A673 (cell line): Measurements from ENCODE around the gene NIT2. TPM values are rescaled to one million over a fixed set of nuclear protein-coding genes. Genes with fewer than 3 reads are reported as not detected.
"Not testable (repeated sequence)": the region's sequence is repeated elsewhere in the genome, so short reads cannot be mapped to it uniquely, and the experiment has no call there.

Experiments used
- BruUV-seq: library from RNA; stranded (reverse); fragments of 400-500 nt; replicated peaks from 2 replicates; lab custom pipeline; 2021; lab: Mats Ljungman, UMichigan
- CTCF ChIA-PET: fragments of 300-600 bp; sonication (Branson Sonifier 250); formaldehyde crosslinking; loops from one replicate; lab custom pipeline; 2022; ENCODE audit warnings: antibody characterized with exemption; lab: Charles Lee
- POLR2A ChIA-PET: fragments of 300-600 bp; sonication (Branson Sonifier 250); formaldehyde crosslinking; loops from one replicate; lab custom pipeline; 2022; ENCODE audit warnings: antibody characterized with exemption; ENCODE audit not compliant: low non-redundant PET; lab: Charles Lee
- DNase-seq: peaks from one replicate; pipeline ENCODE4 v3.0.0-alpha.2; 2015; ENCODE audit warnings: low spot score
- H3K27ac ChIP-seq: fragments of 200-600 bp; sonication (generic); 2 replicates; pipeline ENCODE4 v1.5.1; 2016; ENCODE audit warnings: mixed run types, low read depth, mild to moderate bottlenecking, mixed read lengths, antibody characterized with exemption, low read length; ENCODE audit not compliant: poor library complexity, severe bottlenecking
- H3K27me3 ChIP-seq: fragments of 200-600 bp; sonication (generic); replicated peaks from 2 replicates; pipeline ENCODE4 v1.6.1; 2017; ENCODE audit warnings: mixed run types, low read depth, mild to moderate bottlenecking, mixed read lengths, antibody characterized with exemption, low read length; ENCODE audit not compliant: insufficient read depth, poor library complexity
- H3K36me3 ChIP-seq: fragments of 200-600 bp; sonication (generic); 2 replicates; pipeline ENCODE4 v1.6.1; 2016; ENCODE audit warnings: mixed run types, mild to moderate bottlenecking, mixed read lengths, antibody characterized with exemption, low read length; ENCODE audit not compliant: insufficient read depth, poor library complexity, severe bottlenecking
- H3K4me1 ChIP-seq: fragments of 200-600 bp; sonication (generic); 2 replicates; pipeline ENCODE4 v1.6.1; 2017; ENCODE audit warnings: mixed run types, mild to moderate bottlenecking, mixed read lengths, antibody characterized with exemption, low read length; ENCODE audit not compliant: insufficient read depth, poor library complexity, severe bottlenecking
- H3K4me3 ChIP-seq: fragments of 200-600 bp; sonication (generic); 2 replicates; pipeline ENCODE4 v1.5.1; 2016; ENCODE audit warnings: low read depth, mixed run types, mild to moderate bottlenecking, mixed read lengths, low read length; ENCODE audit not compliant: poor library complexity, severe bottlenecking
- H3K9me3 ChIP-seq: fragments of 200-600 bp; sonication (generic); 2 replicates; pipeline ENCODE4 v1.6.1; 2016; ENCODE audit warnings: mixed run types, low read depth, mild to moderate bottlenecking, mixed read lengths, antibody characterized with exemption, low read length; ENCODE audit not compliant: poor library complexity, severe bottlenecking
- EZH2 ChIP-seq: fragments of 200-600 bp; sonication (generic); IDR thresholded peaks from 2 replicates; pipeline ENCODE4 v1.6.1; 2017; ENCODE audit warnings: borderline replicate concordance, low read depth, mild to moderate bottlenecking, mixed read lengths, antibody characterized with exemption, low read length; ENCODE audit not compliant: poor library complexity, severe bottlenecking
- intact Hi-C: fragments of 100-400 bp; cut with micrococcal nuclease; formaldehyde crosslinking; loops from one replicate; pipeline ENCODE4 v1.10.0; 2022; ENCODE audit not compliant: unreplicated experiment
- total RNA-seq: library from RNA; stranded (reverse); gene quantifications from 2 replicates; pipeline ENCODE4 v1.2.3, GENCODE V29; 2021
- TF ChIP-seq, protein P1 (sequence below): fragments of 300-800, 200-600 bp; sonication (generic); conservative IDR thresholded peaks from 2 replicates; pipeline ENCODE4 v1.5.1; 2017; ENCODE audit warnings: low read depth, mild to moderate bottlenecking, antibody characterized with exemption, low read length, moderate library complexity, mixed read lengths

NIT2 gene
- total RNA-seq, 1 experiment from 2014 or later = 57.0 TPM

DNA sequence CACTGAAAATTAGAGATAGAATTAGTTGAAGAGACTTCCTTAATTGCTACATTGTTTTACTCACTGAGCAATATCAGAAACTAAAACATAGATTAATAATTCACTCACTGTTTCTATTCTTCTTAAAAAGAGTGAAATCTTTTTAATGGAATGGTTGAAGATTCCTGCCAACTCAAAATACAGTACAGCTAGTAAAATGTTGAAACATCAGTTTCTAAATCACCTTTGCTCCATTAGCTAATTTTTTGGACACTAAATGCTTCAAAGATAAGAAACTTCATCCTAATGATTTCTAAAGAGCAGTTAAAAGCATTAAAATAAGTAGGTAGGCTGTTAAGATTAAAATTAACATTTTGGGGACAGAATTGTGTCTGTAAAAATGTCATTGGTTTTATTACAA is 10.5 kb upstream of the NIT2 start:
- Histone ChIP-seq H3K27me3 (no peaks in the 10 kb centered on the region), H3K27ac (no peak overlapping the region), H3K4me1 (no peaks in the 10 kb centered on the region), H3K36me3 (no peaks in the 10 kb centered on the region), H3K9me3 (no peaks in the 10 kb centered on the region), H3K4me3 (no peak overlapping the region)
- BruUV-seq = TSS peak; percentile 23
- ChIA-PET CTCF (no interaction called here), POLR2A (no interaction called here)
- no peak for TF ChIP-seq EZH2
- TF ChIP-seq, protein P1, sequence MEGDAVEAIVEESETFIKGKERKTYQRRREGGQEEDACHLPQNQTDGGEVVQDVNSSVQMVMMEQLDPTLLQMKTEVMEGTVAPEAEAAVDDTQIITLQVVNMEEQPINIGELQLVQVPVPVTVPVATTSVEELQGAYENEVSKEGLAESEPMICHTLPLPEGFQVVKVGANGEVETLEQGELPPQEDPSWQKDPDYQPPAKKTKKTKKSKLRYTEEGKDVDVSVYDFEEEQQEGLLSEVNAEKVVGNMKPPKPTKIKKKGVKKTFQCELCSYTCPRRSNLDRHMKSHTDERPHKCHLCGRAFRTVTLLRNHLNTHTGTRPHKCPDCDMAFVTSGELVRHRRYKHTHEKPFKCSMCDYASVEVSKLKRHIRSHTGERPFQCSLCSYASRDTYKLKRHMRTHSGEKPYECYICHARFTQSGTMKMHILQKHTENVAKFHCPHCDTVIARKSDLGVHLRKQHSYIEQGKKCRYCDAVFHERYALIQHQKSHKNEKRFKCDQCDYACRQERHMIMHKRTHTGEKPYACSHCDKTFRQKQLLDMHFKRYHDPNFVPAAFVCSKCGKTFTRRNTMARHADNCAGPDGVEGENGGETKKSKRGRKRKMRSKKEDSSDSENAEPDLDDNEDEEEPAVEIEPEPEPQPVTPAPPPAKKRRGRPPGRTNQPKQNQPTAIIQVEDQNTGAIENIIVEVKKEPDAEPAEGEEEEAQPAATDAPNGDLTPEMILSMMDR = no peak
- intact Hi-C loops = no loop called here
- no peak for DNase-seq

DNA sequence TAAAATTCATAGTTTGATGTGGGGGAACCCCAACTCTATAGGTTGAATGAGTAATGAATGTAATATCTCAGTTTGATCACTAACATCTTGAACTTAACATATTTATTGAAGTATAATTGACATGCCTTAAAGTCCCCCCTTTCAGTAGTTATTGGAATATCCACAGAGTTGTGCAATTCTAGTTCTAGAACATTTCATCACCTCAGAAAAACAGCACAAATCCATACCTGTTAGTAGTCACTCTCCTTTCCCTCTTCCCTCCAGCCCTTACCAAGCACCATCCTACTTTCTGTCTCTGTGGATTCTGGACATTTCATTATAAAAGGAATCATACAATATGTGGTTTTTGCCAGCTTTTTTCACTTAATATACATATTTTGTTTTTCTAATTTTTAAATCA is 8.7 kb upstream of the NIT2 start:
- H3K4me3 ChIP-seq = no peak overlapping the region
- H3K27me3 ChIP-seq = no peaks in the 10 kb centered on the region
- H3K9me3 ChIP-seq = no peaks in the 10 kb centered on the region
- no peaks in the 10 kb centered on the region for H3K4me1 ChIP-seq
- BruUV-seq = no TSS peak
- H3K27ac ChIP-seq = no peak overlapping the region
- CTCF ChIA-PET = no interaction called here
- intact Hi-C loops = no loop called here
- POLR2A ChIA-PET = no interaction called here
- TF ChIP-seq, protein P1 = no peak
- no peak for TF ChIP-seq EZH2
- H3K36me3 ChIP-seq = no peaks in the 10 kb centered on the region
- no peak for DNase-seq

DNA sequence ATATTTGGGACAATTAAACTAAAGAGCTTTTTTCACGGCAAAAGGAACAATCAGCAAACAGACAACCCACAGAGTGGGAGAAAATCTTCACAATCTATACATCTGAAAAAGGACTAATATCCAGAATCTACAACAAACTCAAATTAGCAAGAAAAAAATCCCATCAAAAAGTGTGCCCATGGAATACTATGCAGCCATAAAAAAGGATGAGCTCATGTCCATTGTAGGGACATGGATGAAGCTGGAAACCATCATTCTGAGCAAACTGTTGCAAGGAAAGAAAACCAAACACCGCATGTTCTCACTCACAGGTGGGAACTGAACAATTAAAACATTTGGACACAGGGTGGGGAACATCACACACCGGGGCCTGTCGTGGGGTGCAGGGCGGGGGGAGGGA is 7.2 kb upstream of the NIT2 start:
- BruUV-seq, H3K4me3 ChIP-seq, H3K27me3 ChIP-seq, DNase-seq, POLR2A ChIA-PET, H3K36me3 ChIP-seq, CTCF ChIA-PET, intact Hi-C loops, H3K4me1 ChIP-seq, H3K27ac ChIP-seq, H3K9me3 ChIP-seq: not testable (repeated sequence)

DNA sequence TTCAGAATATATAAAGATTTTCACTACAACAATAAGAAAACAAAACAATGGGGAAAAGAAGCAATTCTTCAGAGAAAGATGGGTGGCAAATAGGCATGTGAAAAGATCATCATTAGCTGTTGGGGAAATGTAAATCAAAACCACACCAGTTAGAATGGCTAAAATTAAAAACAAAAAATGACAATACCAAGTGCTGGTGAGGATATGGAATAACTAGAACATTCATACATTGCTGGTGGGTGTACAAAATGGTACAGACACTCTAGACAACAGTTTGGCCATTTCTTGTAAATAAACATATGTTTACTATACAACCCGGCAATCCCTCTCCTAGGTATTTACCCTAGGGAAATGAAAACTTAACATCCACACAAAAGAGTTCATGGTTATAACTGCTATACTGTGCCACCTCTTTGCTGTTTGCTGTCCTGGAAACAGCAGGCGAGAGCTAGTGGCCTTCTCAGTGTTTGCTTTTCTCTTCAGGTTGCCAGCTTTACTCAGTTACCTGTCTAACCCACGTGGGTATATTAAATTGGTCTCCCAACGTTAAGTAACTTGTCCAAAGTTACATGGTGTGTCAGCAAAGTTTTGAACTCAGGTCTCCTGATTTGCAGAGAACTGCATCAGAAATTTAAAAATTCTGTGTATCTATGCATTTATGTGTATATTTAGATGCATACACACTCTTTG is 4.6 kb upstream of the NIT2 start:
- peaks cover 3% of the 10 kb centered on the region for H3K4me1 ChIP-seq
- no peaks in the 10 kb centered on the region for H3K36me3 ChIP-seq
- intact Hi-C loops = no loop called here
- no peak overlapping the region for H3K4me3 ChIP-seq
- CTCF ChIA-PET = no interaction called here
- BruUV-seq = no TSS peak
- H3K27me3 ChIP-seq = no peaks in the 10 kb centered on the region
- POLR2A ChIA-PET = no interaction called here
- DNase-seq = no peak
- no peaks in the 10 kb centered on the region for H3K9me3 ChIP-seq
- TF ChIP-seq, protein P1 = no peak
- TF ChIP-seq EZH2 = no peak
- no peak overlapping the region for H3K27ac ChIP-seq
